GM23338 (cell line): ENCODE measurements around the gene SLC12A3. TPM values are rescaled to one million over a fixed set of nuclear protein-coding genes. Genes with fewer than 3 reads are reported as not detected.

Experiments used
- ATAC-seq: fragments of 200-7000 bp; cut with Tn5 transposase; 3 replicates; pipeline ENCODE4 v1.9.1; 2020
- DNase-seq: peaks from one replicate; pipeline ENCODE4 v3.0.0-alpha.2; 2015; ENCODE audit warnings: low spot score
- H2AFZ ChIP-seq: fragments of 200-600 bp; sonication (generic); 2 replicates; pipeline ENCODE4 v1.8.0; 2016; ENCODE audit warnings: antibody characterized with exemption, mild to moderate bottlenecking, moderate library complexity
- H3F3A ChIP-seq: fragments of 200-600 bp; sonication (generic); replicated peaks from 2 replicates; pipeline ENCODE4 v1.8.0; 2017; ENCODE audit warnings: antibody characterized with exemption, mixed run types, low read depth
- H3K27ac ChIP-seq: fragments of 200-600 bp; sonication (generic); 2 replicates; pipeline ENCODE4 v1.6.1; 2016; ENCODE audit warnings: low read depth
- H3K27me3 ChIP-seq: fragments of 200-600 bp; sonication (generic); 2 replicates; pipeline ENCODE4 v1.8.0; 2016; ENCODE audit warnings: mild to moderate bottlenecking, mixed run types, moderate library complexity; ENCODE audit not compliant: insufficient read depth
- H3K36me3 ChIP-seq: fragments of 200-600 bp; sonication (generic); 2 replicates; pipeline ENCODE4 v1.8.0; 2016; ENCODE audit warnings: mild to moderate bottlenecking; ENCODE audit not compliant: insufficient read depth
- H3K4me1 ChIP-seq: fragments of 200-600 bp; sonication (generic); 2 replicates; pipeline ENCODE4 v1.8.0; 2016; ENCODE audit warnings: mild to moderate bottlenecking, moderate library complexity; ENCODE audit not compliant: insufficient read depth
- H3K4me2 ChIP-seq: fragments of 200-600 bp; sonication (generic); 2 replicates; pipeline ENCODE4 v1.7.1; 2017; ENCODE audit warnings: mixed run types
- H3K4me3 ChIP-seq: fragments of 200-600 bp; sonication (generic); 2 replicates; pipeline ENCODE4 v1.6.1; 2016; ENCODE audit warnings: mixed run types
- H3K79me2 ChIP-seq: fragments of 200-600 bp; sonication (generic); replicated peaks from 2 replicates; pipeline ENCODE4 v1.8.0; 2017; ENCODE audit warnings: mild to moderate bottlenecking; ENCODE audit not compliant: insufficient read depth
- H3K9me2 ChIP-seq: fragments of 200-600 bp; sonication (generic); 2 replicates; pipeline ENCODE4 v1.8.0; 2017; ENCODE audit not compliant: insufficient read depth
- H4K20me1 ChIP-seq: fragments of 200-600 bp; sonication (generic); replicated peaks from 2 replicates; pipeline ENCODE4 v1.8.0; 2017; ENCODE audit warnings: mild to moderate bottlenecking; ENCODE audit not compliant: insufficient read depth
- H3K27ac Mint-ChIP-seq: 2 replicates; pipeline ENCODE4 v1.8.0; 2020; ENCODE audit warnings: inconsistent platforms, mild to moderate bottlenecking, moderate library complexity, mixed read lengths
- H3K27me3 Mint-ChIP-seq: 3 replicates; pipeline ENCODE4 v1.8.0; 2022; ENCODE audit warnings: low read depth, mild to moderate bottlenecking, moderate library complexity, mixed read lengths, inconsistent platforms; ENCODE audit not compliant: insufficient read depth, poor library complexity
- H3K36me3 Mint-ChIP-seq: 3 replicates; pipeline ENCODE4 v1.8.0; 2021; ENCODE audit warnings: low read depth, mild to moderate bottlenecking, inconsistent platforms, moderate library complexity, mixed read lengths
- H3K4me1 Mint-ChIP-seq: 3 replicates; pipeline ENCODE4 v1.8.0; 2020; ENCODE audit warnings: mild to moderate bottlenecking, inconsistent platforms, mixed read lengths
- H3K4me3 Mint-ChIP-seq: 3 replicates; pipeline ENCODE4 v1.8.0; 2021; ENCODE audit warnings: moderate library complexity, mild to moderate bottlenecking, inconsistent platforms, mixed read lengths
- H3K9me3 Mint-ChIP-seq: 3 replicates; pipeline ENCODE4 v1.8.0; 2020; ENCODE audit warnings: moderate library complexity, mild to moderate bottlenecking, inconsistent platforms, mixed read lengths
- CREB1 ChIP-seq: fragments of 250-450 bp; sonication (Bioruptor Pico); IDR thresholded peaks from 2 replicates; pipeline ENCODE4 v1.5.0; 2020; ENCODE audit warnings: low read depth, mild to moderate bottlenecking, moderate library complexity
- EZH2phosphoT487 ChIP-seq: fragments of 200-600 bp; sonication (generic); IDR thresholded peaks from one replicate; pipeline ENCODE4 v1.8.1; 2018; ENCODE audit warnings: antibody characterized with exemption; ENCODE audit not compliant: unreplicated experiment
- NANOG ChIP-seq: IDR thresholded peaks from 2 replicates; pipeline ENCODE4 v1.6.1; 2016; ENCODE audit warnings: antibody characterized with exemption, borderline replicate concordance
- ZNF114 ChIP-seq: fragments of 250-450 bp; sonication (Bioruptor Pico); IDR thresholded peaks from 2 replicates; pipeline ENCODE4 v1.5.0; 2020; ENCODE audit warnings: mild to moderate bottlenecking, moderate library complexity
- polyA plus RNA-seq: library from polyadenylated mRNA; unstranded; fragments of >200 nt; fragmentation: Nextera tagmentation; extraction: Ambion mirVana; gene quantifications from 2 replicates; pipeline ENCODE4 v1.2.1, GENCODE V29; 2016
- total RNA-seq: library from RNA; depleted of rRNA; stranded (reverse); fragments of >200 nt; shearing (Covaris generic); gene quantifications from 2 replicates; pipeline ENCODE4 v1.2.3, GENCODE V29; 2014
- TF ChIP-seq, protein P1 (sequence below): IDR thresholded peaks from one replicate; pipeline ENCODE4 v1.6.1; 2018; ENCODE audit warnings: antibody characterized with exemption; ENCODE audit not compliant: unreplicated experiment
- TF ChIP-seq, protein P2 (sequence below): IDR thresholded peaks from 2 replicates; pipeline ENCODE4 v1.6.1; 2016; ENCODE audit warnings: antibody characterized with exemption

Gene SLC12A3
- total and polyA plus RNA-seq, 2 experiments from 2014 or later, result not detected

DNA sequence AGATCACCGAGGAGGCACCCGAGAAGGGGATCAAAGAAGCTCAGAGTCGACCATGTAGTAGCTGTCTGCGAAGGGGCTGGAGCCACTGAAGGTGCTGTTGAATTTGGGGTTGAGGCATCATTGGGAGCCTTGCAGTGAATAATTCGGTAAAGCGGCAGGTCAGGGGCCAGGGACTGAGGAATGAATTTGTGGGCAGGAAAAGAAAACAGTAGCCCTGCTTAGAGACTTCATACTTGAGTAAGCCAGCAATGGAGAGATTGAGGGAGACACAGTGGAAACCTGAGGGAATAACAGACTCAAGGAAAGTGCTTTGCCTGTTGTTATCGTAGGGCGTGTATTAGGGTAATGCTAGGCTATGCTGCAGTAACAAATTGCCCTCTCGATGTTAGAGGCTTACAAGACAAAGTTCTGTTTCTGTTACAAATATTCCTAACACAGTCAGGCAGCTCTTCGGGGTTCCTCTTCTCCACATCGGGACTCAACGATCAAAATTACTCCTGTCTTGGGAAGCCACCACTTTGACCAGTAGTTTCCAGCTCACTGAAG, 53.5 kb downstream of the SLC12A3 start:
- H3K9me2 ChIP-seq, result no peaks in the 10 kb centered on the region
- TF ChIP-seq CREB1 (CRISPR knock-in tag) (no peak), EZH2phosphoT487 (no peak)
- TF ChIP-seq, protein P1, sequence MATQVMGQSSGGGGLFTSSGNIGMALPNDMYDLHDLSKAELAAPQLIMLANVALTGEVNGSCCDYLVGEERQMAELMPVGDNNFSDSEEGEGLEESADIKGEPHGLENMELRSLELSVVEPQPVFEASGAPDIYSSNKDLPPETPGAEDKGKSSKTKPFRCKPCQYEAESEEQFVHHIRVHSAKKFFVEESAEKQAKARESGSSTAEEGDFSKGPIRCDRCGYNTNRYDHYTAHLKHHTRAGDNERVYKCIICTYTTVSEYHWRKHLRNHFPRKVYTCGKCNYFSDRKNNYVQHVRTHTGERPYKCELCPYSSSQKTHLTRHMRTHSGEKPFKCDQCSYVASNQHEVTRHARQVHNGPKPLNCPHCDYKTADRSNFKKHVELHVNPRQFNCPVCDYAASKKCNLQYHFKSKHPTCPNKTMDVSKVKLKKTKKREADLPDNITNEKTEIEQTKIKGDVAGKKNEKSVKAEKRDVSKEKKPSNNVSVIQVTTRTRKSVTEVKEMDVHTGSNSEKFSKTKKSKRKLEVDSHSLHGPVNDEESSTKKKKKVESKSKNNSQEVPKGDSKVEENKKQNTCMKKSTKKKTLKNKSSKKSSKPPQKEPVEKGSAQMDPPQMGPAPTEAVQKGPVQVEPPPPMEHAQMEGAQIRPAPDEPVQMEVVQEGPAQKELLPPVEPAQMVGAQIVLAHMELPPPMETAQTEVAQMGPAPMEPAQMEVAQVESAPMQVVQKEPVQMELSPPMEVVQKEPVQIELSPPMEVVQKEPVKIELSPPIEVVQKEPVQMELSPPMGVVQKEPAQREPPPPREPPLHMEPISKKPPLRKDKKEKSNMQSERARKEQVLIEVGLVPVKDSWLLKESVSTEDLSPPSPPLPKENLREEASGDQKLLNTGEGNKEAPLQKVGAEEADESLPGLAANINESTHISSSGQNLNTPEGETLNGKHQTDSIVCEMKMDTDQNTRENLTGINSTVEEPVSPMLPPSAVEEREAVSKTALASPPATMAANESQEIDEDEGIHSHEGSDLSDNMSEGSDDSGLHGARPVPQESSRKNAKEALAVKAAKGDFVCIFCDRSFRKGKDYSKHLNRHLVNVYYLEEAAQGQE, result no peak
- Mint-ChIP-seq H3K4me3 (no peak overlapping the region), H3K27me3 (peaks cover 13% of the 10 kb centered on the region), H3K36me3 (no peaks in the 10 kb centered on the region), H3K4me1 (no peaks in the 10 kb centered on the region; the same call in 2 of the 3 replicates), H3K9me3 (no peaks in the 10 kb centered on the region), H3K27ac (no peak overlapping the region)
- H3F3A ChIP-seq, result no peaks in the 10 kb centered on the region
- H2AFZ ChIP-seq, result 0 out of 2 replicates have a peak overlapping the region, but pooled peaks have one; percentile 32
- no peaks in the 10 kb centered on the region for H3K4me1 ChIP-seq
- DNase-seq (no peak), ATAC-seq (no peak)
- no peaks in the 10 kb centered on the region for H3K36me3 ChIP-seq
- H3K4me2 ChIP-seq, result no peak overlapping the region
- no peaks in the 10 kb centered on the region for H4K20me1 ChIP-seq
- H3K27me3 ChIP-seq, result no peaks in the 10 kb centered on the region
- H3K79me2 ChIP-seq, result no peaks in the 10 kb centered on the region
- no peak overlapping the region for H3K27ac ChIP-seq
- no peak overlapping the region for H3K4me3 ChIP-seq

DNA sequence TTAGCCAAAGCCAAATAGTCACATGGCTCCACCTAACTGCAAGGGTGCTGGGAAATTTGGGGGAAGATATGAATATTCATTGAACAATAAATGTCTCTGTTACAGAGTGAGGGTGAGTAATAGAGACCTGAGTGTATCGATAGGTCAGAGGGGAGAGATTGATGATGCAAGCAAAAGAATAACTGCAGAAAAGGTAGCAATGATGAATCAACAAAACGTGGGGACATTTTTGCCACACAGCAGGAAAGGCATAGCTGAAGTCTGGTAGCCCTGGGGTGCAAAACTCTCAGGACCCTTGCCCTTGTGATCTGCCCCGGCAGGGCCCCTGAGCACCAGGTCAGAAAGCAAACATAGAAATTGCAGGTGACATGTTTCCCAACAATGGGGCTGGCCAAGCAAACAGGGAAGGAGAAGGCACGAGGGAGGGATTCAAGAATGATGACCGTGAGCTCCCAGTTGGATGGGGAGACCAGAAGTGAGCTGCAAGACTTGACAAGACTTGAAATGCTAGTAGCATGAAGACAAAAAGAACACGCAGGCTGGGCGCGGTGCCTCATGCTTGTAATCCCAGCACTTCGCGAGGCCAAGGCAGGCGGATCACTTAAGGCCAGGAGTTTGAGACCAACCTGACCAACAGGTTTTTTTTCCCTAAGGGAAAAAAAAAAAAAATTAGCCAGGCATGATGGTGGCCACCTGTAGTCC, 54.2 kb downstream of the SLC12A3 start:
- Histone ChIP-seq H3K4me1 (no peaks in the 10 kb centered on the region), H2AFZ (peak overlapping the region; percentile 63; the same call in 1 of the 2 replicates), H3K36me3 (no peaks in the 10 kb centered on the region), H4K20me1 (no peaks in the 10 kb centered on the region), H3K27me3 (no peaks in the 10 kb centered on the region), H3K79me2 (no peaks in the 10 kb centered on the region), H3F3A (no peaks in the 10 kb centered on the region), H3K27ac (no peak overlapping the region), H3K4me2 (no peak overlapping the region), H3K9me2 (no peaks in the 10 kb centered on the region), H3K4me3 (no peak overlapping the region)
- no peak for DNase-seq
- no peak overlapping the region for H3K27ac Mint-ChIP-seq
- TF ChIP-seq, protein P2, sequence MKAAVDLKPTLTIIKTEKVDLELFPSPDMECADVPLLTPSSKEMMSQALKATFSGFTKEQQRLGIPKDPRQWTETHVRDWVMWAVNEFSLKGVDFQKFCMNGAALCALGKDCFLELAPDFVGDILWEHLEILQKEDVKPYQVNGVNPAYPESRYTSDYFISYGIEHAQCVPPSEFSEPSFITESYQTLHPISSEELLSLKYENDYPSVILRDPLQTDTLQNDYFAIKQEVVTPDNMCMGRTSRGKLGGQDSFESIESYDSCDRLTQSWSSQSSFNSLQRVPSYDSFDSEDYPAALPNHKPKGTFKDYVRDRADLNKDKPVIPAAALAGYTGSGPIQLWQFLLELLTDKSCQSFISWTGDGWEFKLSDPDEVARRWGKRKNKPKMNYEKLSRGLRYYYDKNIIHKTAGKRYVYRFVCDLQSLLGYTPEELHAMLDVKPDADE, result no peak
- TF ChIP-seq NANOG (no peak), EZH2phosphoT487 (no peak), ZNF114 (CRISPR knock-in tag) (no peak)
- TF ChIP-seq, protein P1, result no peak
- H3K9me3 Mint-ChIP-seq, result no peaks in the 10 kb centered on the region
- no peaks in the 10 kb centered on the region; the same call in 2 of the 3 replicates for H3K4me1 Mint-ChIP-seq
- H3K27me3 Mint-ChIP-seq, result peaks cover 14% of the 10 kb centered on the region
- H3K4me3 Mint-ChIP-seq, result no peak overlapping the region
- H3K36me3 Mint-ChIP-seq, result no peaks in the 10 kb centered on the region
- no peak for ATAC-seq
